Measurements from ENCODE around the gene NEK6. TPM values are rescaled to one million over a fixed set of nuclear protein-coding genes. Genes with fewer than 3 reads are reported as not detected.
A peak's percentile ranks its signal among the peaks of the same experiment; 100 is the strongest.

The NEK6 gene
- total RNA-seq, 1 donor from 2014 or later = 115 TPM

GRCh38 chr9:124286292-124286931 lies 28.7 kb downstream of the NEK6 start:
- Mint-ChIP-seq H3K27me3 (ENCODE audit: unreplicated experiment) (no peaks in the 10 kb centered on the region), H3K9me3 (ENCODE audit: unreplicated experiment) (no peaks in the 10 kb centered on the region), H3K4me1 (ENCODE audit: unreplicated experiment) (peaks cover 85% of the 10 kb centered on the region), H3K36me3 (ENCODE audit: unreplicated experiment) (peaks cover 2% of the 10 kb centered on the region), H3K27ac (ENCODE audit: unreplicated experiment) (peak overlapping the region; percentile 99), H3K4me3 (ENCODE audit: unreplicated experiment) (peak overlapping the region; percentile 35)
- no peak for TF ChIP-seq CTCF (IDR thresholded peaks at IDR 0.05)
- DNase-seq (ENCODE audit: extremely low spot score, unreplicated experiment) = no peak

GRCh38 chr9:124290053-124290591 lies 32.4 kb downstream of the NEK6 start:
- H3K27ac Mint-ChIP-seq (ENCODE audit: unreplicated experiment) = no peak overlapping the region
- H3K9me3 Mint-ChIP-seq (ENCODE audit: unreplicated experiment) = no peaks in the 10 kb centered on the region
- no peaks in the 10 kb centered on the region for H3K27me3 Mint-ChIP-seq (ENCODE audit: unreplicated experiment)
- TF ChIP-seq CTCF (IDR thresholded peaks at IDR 0.05) = no peak
- no peak for DNase-seq (ENCODE audit: extremely low spot score, unreplicated experiment)
- H3K4me3 Mint-ChIP-seq (ENCODE audit: unreplicated experiment) = no peak overlapping the region
- peaks cover 84% of the 10 kb centered on the region for H3K4me1 Mint-ChIP-seq (ENCODE audit: unreplicated experiment)
- peaks cover 11% of the 10 kb centered on the region for H3K36me3 Mint-ChIP-seq (ENCODE audit: unreplicated experiment)

- Mint-ChIP-seq H3K4me1 (ENCODE audit: unreplicated experiment) (peaks cover 84% of the 10 kb centered on the region), H3K27me3 (ENCODE audit: unreplicated experiment) (no peaks in the 10 kb centered on the region), H3K9me3 (ENCODE audit: unreplicated experiment) (no peaks in the 10 kb centered on the region), H3K36me3 (ENCODE audit: unreplicated experiment) (peaks cover 11% of the 10 kb centered on the region), H3K4me3 (ENCODE audit: unreplicated experiment) (no peak overlapping the region), H3K27ac (ENCODE audit: unreplicated experiment) (peak overlapping the region; percentile 82)
- no peak for DNase-seq (ENCODE audit: extremely low spot score, unreplicated experiment)
- no peak for TF ChIP-seq CTCF (IDR thresholded peaks at IDR 0.05)
Measured at GRCh38 chr9:124290743-124291554, 33.2 kb downstream of the NEK6 start.

- Mint-ChIP-seq H3K27me3 (ENCODE audit: unreplicated experiment) (no peaks in the 10 kb centered on the region), H3K4me3 (ENCODE audit: unreplicated experiment) (no peak overlapping the region), H3K9me3 (ENCODE audit: unreplicated experiment) (no peaks in the 10 kb centered on the region), H3K36me3 (ENCODE audit: unreplicated experiment) (peaks cover 11% of the 10 kb centered on the region), H3K4me1 (ENCODE audit: unreplicated experiment) (peaks cover 84% of the 10 kb centered on the region), H3K27ac (ENCODE audit: unreplicated experiment) (peak overlapping the region; percentile 82)
- DNase-seq (ENCODE audit: extremely low spot score, unreplicated experiment) = no peak
- no peak for TF ChIP-seq CTCF (IDR thresholded peaks at IDR 0.05)
Measured at GRCh38 chr9:124291801-124292396, 34.1 kb downstream of the NEK6 start.

Data from osteocyte (in vitro differentiated cells).